ENCODE data around the gene PAXX. TPM values are rescaled to one million over a fixed set of nuclear protein-coding genes. Genes with fewer than 3 reads are reported as not detected.

The PAXX gene
- total RNA-seq, 1 donor from 2014 or later, result 87.0 TPM

DNA sequence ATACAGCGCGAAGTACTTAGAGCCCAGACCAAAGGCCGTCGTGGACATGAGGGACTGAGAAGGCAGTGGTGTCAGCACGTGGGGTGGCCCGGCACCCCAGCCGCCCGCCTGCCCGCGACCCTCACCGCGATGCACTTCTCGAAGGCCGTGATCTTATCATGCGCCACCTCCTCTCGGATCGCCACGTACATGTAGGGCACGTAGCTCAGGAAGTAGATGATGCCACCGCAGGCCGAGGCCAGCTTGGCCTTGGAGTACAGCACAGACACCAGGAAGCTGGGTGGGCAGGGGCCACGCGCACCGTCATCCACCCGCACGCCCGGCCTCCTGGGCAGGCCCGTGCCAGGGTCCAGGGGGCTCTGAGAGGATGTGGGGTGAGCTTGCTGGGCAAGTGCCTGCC is 24.8 kb downstream of the PAXX start:
- Histone ChIP-seq H3K27me3 (no peaks in the 10 kb centered on the region), H3K4me3 (no peak overlapping the region), H3K27ac (no peak overlapping the region), H3K9me3 (no peaks in the 10 kb centered on the region), H3K4me1 (no peaks in the 10 kb centered on the region), H3K36me3 (peaks cover 43 to 71% of the 10 kb centered on the region in 2 donors)
- no peak for DNase-seq (ENCODE audit: low spot score in 2 of 2)
- TF ChIP-seq, protein P1, sequence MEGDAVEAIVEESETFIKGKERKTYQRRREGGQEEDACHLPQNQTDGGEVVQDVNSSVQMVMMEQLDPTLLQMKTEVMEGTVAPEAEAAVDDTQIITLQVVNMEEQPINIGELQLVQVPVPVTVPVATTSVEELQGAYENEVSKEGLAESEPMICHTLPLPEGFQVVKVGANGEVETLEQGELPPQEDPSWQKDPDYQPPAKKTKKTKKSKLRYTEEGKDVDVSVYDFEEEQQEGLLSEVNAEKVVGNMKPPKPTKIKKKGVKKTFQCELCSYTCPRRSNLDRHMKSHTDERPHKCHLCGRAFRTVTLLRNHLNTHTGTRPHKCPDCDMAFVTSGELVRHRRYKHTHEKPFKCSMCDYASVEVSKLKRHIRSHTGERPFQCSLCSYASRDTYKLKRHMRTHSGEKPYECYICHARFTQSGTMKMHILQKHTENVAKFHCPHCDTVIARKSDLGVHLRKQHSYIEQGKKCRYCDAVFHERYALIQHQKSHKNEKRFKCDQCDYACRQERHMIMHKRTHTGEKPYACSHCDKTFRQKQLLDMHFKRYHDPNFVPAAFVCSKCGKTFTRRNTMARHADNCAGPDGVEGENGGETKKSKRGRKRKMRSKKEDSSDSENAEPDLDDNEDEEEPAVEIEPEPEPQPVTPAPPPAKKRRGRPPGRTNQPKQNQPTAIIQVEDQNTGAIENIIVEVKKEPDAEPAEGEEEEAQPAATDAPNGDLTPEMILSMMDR (IDR thresholded peaks at IDR 0.05), result no peak
- intact Hi-C loops (cut with DNase I), result no loop called here

DNA sequence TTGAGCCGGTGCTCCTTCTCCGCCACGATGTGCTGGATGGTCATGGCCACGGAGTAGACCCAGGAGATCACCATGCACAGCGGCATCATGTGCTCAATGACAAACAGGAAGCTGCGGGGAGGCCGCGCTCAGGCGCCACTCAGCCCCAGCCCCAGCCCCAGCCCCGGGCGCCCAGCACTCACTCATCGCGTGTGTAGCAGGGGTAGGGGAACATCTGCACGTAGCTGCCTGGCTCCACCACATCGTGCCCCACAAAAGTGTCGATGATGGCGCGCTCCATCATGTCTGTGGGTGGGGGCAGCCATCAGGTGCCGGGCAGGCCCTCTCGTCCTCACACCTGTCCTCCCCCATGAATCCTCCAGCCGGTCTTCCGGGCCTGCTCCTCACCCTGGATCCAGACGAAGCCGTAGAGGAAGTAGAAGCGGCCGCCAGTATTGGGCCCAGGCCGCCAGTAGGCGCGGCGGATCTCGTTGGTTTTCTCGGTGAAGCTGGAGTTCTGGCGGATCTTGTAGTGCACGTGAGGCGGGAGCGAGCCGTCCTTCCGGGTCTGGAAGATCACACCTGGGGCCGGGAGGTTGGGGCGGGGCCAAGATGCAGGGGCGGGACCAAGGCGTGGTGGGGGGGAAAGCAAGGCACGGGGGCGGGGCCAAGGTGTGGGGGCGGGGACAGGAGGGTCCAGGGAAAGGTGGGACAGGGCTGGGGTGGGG is 25.7 kb downstream of the PAXX start:
- no peak for DNase-seq (ENCODE audit: low spot score in 2 of 2)
- peaks cover 43 to 62% of the 10 kb centered on the region in 2 donors for H3K36me3 ChIP-seq
- H3K9me3 ChIP-seq, result no peaks in the 10 kb centered on the region
- H3K27ac ChIP-seq, result no peak overlapping the region
- TF ChIP-seq, protein P1 (IDR thresholded peaks at IDR 0.05), result no peak
- H3K4me1 ChIP-seq, result no peaks in the 10 kb centered on the region
- no peaks in the 10 kb centered on the region for H3K27me3 ChIP-seq
- intact Hi-C loops (cut with DNase I), result no loop called here
- no peak overlapping the region for H3K4me3 ChIP-seq

DNA sequence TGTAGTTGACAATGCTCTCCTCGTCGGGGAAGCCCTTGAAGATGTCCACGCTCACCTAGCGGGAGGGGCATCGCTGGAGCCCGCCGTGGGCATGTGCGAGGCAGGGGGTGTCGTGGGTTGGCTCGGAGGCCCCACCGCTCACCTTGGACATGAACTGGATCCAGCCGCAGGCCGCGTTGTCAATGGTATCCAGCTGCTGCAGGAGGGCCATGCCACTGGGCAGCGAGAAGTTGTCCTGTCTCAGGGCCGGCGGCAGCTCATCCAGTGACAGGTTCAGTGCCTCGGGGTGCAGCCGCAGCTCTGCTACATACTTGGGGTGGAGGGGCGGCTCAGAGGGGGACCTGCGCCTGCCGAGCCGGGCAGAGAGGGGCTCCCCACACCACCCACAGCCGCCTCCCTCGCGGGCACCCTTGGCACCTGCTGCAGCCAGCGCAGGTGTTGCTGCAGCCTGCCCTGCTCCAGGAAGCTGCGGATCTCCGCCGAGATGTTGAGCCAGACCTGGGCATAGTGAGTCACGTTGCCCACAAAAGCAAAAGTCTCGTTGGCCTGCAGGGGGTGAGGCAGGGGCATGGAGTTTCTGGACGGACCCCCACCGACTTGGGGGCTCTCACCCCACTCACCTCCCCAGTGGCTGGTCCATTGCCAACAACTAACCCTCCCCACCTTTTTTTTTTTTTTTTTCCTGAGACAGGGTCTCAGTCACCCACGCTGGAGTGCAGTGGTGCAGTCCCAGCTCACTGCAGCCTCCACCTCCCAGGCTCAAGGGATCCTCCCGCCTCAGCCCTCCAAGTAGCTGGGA is 26.7 kb downstream of the PAXX start:
- intact Hi-C loops (cut with DNase I), result no loop called here
- Histone ChIP-seq H3K27ac (no peak overlapping the region), H3K9me3 (no peaks in the 10 kb centered on the region), H3K4me1 (no peaks in the 10 kb centered on the region), H3K4me3 (no peak overlapping the region), H3K27me3 (no peaks in the 10 kb centered on the region), H3K36me3 (peaks cover 38 to 55% of the 10 kb centered on the region in 2 donors)
- TF ChIP-seq, protein P1 (IDR thresholded peaks at IDR 0.05), result no peak
- DNase-seq (ENCODE audit: low spot score in 2 of 2), result no peak

DNA sequence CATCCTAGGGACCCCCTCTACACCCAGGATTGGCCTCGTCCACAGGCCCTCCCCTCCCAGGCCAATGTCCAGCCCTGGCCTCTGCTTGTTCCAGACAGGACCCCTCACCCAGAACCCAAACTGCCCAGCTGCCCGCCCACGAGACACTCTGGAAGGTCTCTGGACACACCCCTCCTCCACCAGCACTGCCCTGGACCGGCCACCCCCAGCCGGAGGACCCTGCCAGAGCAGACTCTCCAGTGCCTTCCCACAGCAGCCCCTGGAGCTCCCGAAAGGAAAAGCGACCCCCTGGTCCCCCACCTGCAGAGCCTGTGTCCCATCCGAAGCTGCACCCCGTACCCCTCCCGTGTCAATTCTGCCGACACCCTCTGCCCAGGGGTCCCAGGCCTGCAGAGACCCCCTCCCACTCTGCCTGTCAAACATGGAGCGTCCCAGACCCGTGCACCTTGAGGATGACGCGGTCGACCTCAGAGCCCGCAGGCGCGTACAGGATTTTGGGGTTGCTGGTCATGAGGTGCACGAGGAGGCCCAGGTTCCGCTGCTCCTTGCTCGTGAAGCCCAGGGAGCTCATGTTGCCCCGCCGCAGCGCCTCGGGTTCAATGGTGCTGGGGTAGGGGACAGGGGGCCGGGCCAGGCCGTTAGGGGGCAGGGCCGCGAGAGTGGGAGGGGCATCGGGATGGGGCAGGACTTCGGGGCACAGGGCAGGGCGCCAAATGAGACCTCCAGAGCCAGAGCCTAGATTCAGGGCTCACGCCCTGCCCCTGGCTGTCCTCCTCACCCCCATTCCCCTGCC is 27.9 kb downstream of the PAXX start:
- intact Hi-C loops (cut with DNase I), result no loop called here
- Histone ChIP-seq H3K9me3 (no peaks in the 10 kb centered on the region), H3K4me3 (no peak overlapping the region), H3K36me3 (peaks cover 29 to 43% of the 10 kb centered on the region in 2 donors), H3K27me3 (no peaks in the 10 kb centered on the region), H3K27ac (no peak overlapping the region), H3K4me1 (no peaks in the 10 kb centered on the region)
- DNase-seq (ENCODE audit: low spot score in 2 of 2), result no peak
- TF ChIP-seq, protein P1 (IDR thresholded peaks at IDR 0.05), result no peak

DNA sequence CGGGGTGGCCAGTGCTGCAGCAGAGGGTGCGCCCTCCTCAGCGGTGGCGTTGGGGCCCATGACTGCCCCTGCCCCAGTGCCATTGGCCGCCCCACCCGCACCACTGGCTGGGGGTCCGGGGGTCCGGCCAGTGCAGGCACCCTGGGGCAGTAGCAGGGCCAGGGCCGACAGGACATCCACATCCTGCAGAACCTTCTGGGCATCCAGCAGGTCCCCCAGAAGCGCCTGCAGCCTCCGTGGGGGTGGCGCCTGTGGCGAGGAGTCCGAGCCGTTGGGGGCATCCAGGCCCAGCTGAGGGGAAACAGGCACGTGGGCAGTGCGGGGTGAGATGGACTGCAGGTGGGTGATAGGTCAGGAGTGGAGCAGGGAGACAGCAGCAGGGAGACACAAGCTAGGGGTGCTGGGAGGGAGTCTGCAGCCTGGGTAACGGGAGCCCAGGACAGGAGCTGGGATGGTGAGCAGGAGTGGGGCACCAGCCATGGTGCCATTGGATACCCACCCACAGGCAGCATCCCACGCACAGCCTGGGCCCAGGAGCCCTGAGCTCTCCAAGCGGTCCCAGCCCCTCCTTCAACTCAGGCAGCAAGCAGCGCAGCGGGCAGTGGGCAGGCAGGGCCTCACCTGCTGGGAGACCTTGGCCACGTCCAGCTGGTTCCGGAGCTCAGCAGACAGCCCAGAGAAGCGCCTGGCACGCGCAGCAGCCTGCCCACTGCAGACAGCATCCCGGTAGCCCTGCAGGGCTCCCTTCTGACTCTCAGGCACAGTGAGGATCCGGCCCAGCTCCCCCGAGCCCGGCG is 28.7 kb downstream of the PAXX start:
- Histone ChIP-seq H3K9me3 (no peaks in the 10 kb centered on the region), H3K27ac (no peak overlapping the region), H3K36me3 (peaks cover 20 to 34% of the 10 kb centered on the region in 2 donors), H3K27me3 (no peaks in the 10 kb centered on the region), H3K4me1 (no peaks in the 10 kb centered on the region), H3K4me3 (no peak overlapping the region)
- no peak for DNase-seq (ENCODE audit: low spot score in 2 of 2)
- intact Hi-C loops (cut with DNase I), result no loop called here
- TF ChIP-seq, protein P1 (IDR thresholded peaks at IDR 0.05), result no peak
